ENCODE results near the gene DTNBP1.

The DTNBP1 gene

GRCh38 chr6:15626160-15626559 is 36.7 kb downstream of the DTNBP1 start:
- DNase-seq (ENCODE audit: low read depth), result no peak

- DNase-seq (ENCODE audit: low read depth), result no peak
Observed at GRCh38 chr6:15623276-15624116, 39.3 kb downstream of the DTNBP1 start.

GRCh38 chr6:15622045-15622740 is 40.6 kb downstream of the DTNBP1 start:
- no peak for DNase-seq (ENCODE audit: low read depth)

- no peak for DNase-seq (ENCODE audit: low read depth)
Observed at GRCh38 chr6:15621203-15622044, 41.4 kb downstream of the DTNBP1 start.

DNA sequence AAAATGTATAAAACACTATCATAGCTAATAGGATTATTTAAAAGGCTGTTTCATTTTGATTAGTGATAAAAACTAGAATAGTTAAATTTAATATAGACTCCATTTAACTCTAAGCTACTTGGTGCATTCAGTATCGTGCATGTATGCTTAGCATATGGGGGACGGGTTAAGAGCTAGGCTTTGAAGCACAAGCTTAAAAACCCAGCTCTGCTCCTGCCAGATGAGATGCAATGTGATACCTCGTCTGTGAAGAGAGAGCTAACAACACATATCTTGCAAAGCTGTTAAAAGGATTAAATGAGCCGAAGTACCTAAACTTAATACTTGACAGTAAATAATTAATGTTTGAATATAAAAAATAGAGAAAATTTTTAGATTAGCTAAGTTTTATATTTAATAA is 42.2 kb downstream of the DTNBP1 start:
- no peak for DNase-seq (ENCODE audit: low read depth)

GRCh38 chr6:15619330-15619729 is 43.5 kb downstream of the DTNBP1 start:
- no peak for DNase-seq (ENCODE audit: low read depth)

DNA sequence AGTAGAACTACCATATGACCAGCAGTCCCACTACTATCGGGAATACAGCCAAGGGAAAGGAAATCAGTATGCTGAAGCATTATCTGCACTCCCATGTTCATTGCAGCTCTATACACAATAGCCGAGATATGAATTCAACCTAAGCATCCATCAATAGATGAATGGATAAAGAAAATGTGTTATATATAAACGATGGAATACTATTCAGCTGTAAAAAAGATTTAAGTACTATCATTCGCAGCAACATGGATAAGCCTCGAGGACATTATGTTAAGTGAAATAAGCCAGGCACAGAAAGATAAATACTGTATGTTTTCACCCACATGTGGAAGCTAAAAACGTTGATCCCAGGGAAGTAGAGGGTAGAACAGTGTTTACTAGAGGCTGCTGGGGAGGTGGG is 44.1 kb downstream of the DTNBP1 start:
- no peak for DNase-seq (ENCODE audit: low read depth)

DNA sequence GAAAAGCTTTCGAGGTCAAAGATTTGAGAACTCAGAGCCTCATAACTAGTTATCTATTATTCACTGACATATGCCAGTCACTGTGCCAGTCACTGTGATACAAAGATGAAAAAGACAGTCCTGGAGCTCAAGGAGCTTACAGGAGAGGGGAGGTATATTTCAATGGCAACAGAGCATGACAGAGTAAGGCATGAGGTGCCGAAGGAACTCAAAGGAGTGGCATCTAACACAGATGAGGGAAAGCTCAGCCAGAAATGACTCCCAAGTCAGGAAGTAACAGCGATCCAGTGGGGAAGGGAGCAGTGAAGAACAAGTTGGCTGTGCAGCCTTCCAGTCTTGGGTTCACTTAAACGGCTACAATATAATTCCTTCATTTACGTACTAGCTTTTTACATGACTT is 46.6 kb downstream of the DTNBP1 start:
- DNase-seq (ENCODE audit: low read depth), result no peak

DNA sequence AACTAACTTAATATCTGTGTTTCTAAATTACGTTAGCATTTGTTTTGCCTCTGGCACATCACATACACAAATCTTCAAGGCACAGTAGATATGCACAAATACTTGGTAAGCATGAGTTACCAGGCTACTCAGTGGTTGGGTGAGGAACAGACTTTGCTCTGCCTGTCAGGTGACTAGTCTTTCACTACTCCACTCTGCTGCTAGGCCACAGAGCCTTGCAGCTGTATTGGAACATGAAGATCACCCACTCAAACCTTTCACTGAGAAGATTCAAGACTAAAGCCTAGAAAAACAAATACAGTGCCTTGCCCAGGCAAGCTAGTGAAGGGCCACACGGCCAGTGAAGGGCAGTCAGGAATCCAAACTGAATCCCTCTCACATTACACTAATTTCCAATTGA is 47.0 kb downstream of the DTNBP1 start:
- no peak for DNase-seq (ENCODE audit: low read depth)

DNA sequence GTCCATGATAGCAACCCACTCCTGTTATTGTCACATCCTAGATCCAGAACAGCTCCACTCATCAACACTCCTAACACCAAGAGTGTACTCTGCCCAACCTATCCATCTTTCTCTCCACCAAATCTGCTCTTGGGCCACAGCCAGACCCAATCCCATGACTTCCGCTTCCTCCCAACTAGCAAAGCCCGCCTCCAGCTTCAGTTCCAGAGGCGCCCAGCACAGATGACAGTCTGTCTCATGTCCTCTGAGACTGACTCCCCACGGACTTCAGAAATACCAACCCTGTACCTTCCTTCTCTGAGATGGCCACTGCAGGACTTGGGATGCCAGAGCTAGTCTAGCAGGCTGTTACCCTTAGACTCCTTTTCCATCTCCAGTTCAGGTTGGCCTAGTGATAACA is 48.6 kb downstream of the DTNBP1 start:
- DNase-seq (ENCODE audit: low read depth), result no peak

DNA sequence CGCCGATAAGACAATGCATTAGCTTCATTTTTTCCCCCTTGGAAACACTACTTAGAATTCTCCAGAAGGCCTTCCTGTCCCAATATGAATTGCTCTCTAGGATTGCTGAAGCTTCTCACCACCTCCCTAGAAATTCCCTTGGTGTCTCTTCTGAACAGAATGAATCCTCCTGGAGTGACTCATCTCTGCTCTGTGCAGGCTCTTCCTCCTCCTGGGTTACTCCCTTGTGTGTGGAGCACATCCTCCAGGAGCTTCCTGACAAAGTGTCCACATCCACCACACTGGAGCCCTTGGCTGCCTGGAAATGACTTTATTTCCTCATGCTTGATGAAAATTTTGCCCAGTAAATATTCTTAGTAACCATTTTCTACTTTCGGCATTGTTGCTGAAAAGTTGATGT is 54.4 kb downstream of the DTNBP1 start:
- no peak for DNase-seq (ENCODE audit: low read depth)

GRCh38 chr6:15607603-15608002 is 55.2 kb downstream of the DTNBP1 start:
- DNase-seq (ENCODE audit: low read depth), result no peak

DNA sequence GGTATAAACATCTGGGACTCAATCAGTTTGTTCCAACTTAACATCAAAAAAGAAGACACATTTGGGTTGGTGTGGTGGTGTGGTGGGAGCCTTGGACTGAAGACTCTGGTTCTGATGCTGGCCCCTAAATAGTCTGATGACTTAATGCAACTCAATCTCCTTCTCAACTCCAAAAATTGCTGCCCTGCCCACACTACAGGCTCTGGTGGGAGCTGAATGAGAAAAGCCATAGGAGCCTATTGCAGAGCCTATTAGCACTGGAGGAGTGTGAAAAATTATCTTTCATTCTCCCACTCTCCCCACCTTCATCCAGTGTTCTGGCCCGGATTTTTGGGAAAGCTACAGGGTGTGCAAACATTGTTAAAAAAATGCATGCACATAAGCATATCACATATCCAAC is 56.5 kb downstream of the DTNBP1 start:
- no peak for DNase-seq (ENCODE audit: low read depth)

GRCh38 chr6:15604843-15605242 is 58.0 kb downstream of the DTNBP1 start:
- no peak for DNase-seq (ENCODE audit: low read depth)

DNA sequence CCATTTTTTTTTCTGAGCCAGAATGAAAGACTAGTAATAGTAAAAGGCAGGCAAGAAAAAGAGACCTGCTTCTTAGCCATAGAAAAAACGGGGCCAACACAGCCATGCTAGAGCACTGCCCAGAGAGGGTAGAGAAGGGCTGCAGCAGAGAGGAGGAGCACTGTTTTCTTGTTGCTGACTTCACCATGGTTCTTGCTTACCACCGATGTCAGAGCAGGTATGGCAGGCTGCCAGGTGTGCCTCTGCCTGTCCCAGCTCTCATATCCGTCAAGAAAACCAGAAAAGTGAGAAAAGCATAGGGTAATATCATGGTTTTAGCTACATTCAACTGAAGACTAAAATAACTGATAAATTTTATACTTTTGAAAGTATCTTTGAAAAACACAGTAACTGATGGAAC is 60.7 kb downstream of the DTNBP1 start:
- no peak for DNase-seq (ENCODE audit: low read depth)

DNA sequence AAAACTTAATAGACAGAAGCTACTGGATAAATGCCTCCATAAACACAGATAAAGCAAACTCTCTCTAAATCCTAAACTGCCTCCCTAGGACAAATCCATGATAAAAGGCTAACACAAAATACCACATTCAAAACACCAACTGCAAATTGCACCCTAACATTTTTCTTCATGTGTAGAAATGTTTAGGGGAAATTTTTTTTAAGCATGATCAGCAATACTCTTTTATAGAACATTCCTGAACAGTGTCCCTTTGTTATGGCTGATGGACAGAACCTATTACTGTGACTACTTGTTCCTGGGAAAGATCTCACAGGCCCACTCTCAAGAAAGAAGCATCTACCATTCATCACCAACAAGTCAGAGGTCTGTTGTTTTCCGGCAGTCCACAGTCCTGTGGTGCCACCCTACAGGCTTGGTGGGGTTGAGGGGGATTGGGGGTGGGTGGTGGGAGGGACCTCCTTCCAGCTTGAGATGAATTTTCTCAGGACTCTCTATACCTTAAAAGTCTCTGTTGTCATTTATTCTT is 64.5 kb downstream of the DTNBP1 start:
- DNase-seq (ENCODE audit: low read depth), result no peak

GRCh38 chr6:15596186-15596896 is 66.5 kb downstream of the DTNBP1 start:
- no peak for DNase-seq (ENCODE audit: low read depth)

DNA sequence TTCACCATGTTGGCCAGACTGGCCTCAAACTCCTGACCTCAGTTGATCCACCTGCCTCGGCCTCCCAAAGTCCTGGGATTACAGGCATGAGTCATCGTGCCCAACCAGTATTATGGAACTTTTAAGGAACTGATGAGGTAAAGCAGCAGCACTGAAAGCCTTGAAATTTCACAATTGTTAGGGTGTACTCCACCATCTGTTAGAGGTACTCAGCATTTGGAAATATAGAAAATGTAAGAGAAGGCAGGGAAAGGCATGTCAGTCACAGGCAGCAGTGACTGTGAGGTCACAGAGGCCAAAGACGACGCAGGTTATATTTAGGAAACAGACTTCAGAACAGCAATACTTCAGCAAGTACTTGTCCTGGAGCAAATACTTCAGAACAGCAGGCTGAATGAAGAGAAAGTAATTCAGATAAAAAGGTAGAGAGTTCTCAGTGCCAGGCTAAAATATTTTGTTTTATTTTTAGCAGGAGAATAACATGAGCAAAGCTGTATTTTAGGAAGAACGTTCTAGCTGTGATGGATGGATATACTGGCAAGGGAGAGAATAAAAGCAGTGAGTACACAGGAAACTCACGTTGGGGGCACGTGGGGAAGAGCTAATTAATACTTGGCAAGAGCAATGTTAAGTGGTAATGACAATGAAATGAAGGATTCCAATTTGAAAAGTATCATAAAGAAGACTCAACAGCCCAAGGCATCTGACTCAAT is 67.2 kb downstream of the DTNBP1 start:
- DNase-seq (ENCODE audit: low read depth), result no peak

GRCh38 chr6:15594512-15595259 is 68.1 kb downstream of the DTNBP1 start:
- DNase-seq (ENCODE audit: low read depth), result no peak

GRCh38 chr6:15593798-15594197 is 69.0 kb downstream of the DTNBP1 start:
- no peak for DNase-seq (ENCODE audit: low read depth)

All from stimulated activated CD8-positive, alpha-beta memory T cell treated with anti-CD3 and anti-CD28 coated beads, Interleukin-4, amount 100 ng/mL, for 24 hours (primary cell).